Measurements from ENCODE around the gene EPHA10. TPM values are rescaled to one million over a fixed set of nuclear protein-coding genes. Genes with fewer than 3 reads are reported as not detected.

Gene EPHA10
- total RNA-seq (2021) (7.6 and 12.1 TPM in 2 replicates), Bru-seq, nascent RNA (percentile 45 among the genes with signal in this experiment), BruChase-seq, experiment 1, labeled RNA remaining after a 2-hour chase (percentile 42 among the genes with signal in this experiment), BruChase-seq, experiment 2, labeled RNA remaining after a 6-hour chase (percentile 43 among the genes with signal in this experiment)
- long read RNA-seq, partial matches to known transcripts, result 0 of 1 reads
- long read RNA-seq, other reads (novel, unspliced or antisense), result 1 of 1 reads

- no TSS peak for BruUV-seq (replicated peaks)
- no peak for DNase-seq
- POLR2A ChIA-PET (ENCODE audit: unreplicated experiment), result no interaction called here
- Histone ChIP-seq H2AFZ (no peak within 1 kb of the TSS), H3K36me3 (ENCODE audit: low read depth) (no peaks in the 10 kb centered on the region), H3K4me2 (peak within 1 kb of the TSS; percentile 27; the same call in 1 of the 2 replicates), H3K9me2 (ENCODE audit: insufficient read depth) (no peaks in the 10 kb centered on the region), H3K27me3 (ENCODE audit: insufficient read depth, low read depth) (peaks cover 89% of the 10 kb centered on the region), H3K9me3 (ENCODE audit: insufficient read depth, low read depth) (no peaks in the 10 kb centered on the region), H3K79me2 (ENCODE audit: low read depth) (no peaks in the 10 kb centered on the region), H3K27ac (no peak within 1 kb of the TSS), H4K20me1 (ENCODE audit: insufficient read depth) (no peaks in the 10 kb centered on the region), H3K4me3 (no peak within 1 kb of the TSS), H3K4me1 (replicated peaks; ENCODE audit: insufficient read depth) (no peaks in the 10 kb centered on the region), H3F3A (ENCODE audit: insufficient read depth, low read depth) (no peaks in the 10 kb centered on the region)
- intact Hi-C loops (cut with micrococcal nuclease; ENCODE audit: unreplicated experiment), result no loop called here
- CTCF ChIA-PET, result no interaction called here
- TF ChIP-seq CTCF (conservative IDR thresholded peaks at IDR 0.05), result no peak
- no peak for TF ChIP-seq EZH2 (IDR thresholded peaks at IDR 0.05; ENCODE audit: low read depth)
These were observed at the start of gene EPHA10 for GRCh38 chr1:37764888-37765441. EPHA10 (minus strand) TSS chr1:37765120; CDS start chr1:37765066, 54 bp downstream.

DNA sequence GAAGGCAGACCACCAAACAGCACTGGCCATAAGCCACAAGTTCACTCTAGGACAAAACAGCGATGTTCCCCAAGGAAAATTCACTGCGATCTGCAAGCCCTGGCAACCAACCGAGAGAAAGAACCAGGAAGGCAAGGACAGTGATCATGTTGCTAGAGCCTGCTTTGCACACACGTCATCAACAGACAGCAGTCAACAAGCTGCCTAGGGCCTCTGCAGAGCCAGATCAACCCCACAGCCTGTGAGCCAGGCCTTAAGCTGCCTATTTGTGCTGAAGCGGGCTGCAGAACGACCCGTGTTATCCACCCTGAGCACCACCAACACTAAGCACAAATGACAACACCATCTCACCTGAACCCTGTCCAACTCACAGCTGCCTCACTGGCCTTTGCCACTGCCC lies 49.3 kb upstream of the EPHA10 start:
- ChIA-PET POLR2A (ENCODE audit: unreplicated experiment) (interaction anchor here (0.6 kb wide), 1 partner anchor 32 kb away, joined by 5 read pairs; no protein-coding TSS in a partner anchor), CTCF (interaction anchor here (0.6 kb wide), 1 partner anchor 160 kb away, joined by 3 read pairs; no protein-coding TSS in a partner anchor)
- H3K9me2 ChIP-seq (ENCODE audit: insufficient read depth), result no peaks in the 10 kb centered on the region
- no peak overlapping the region for H2AFZ ChIP-seq
- intact Hi-C loops (cut with micrococcal nuclease; ENCODE audit: unreplicated experiment), result no loop called here
- H3K27me3 ChIP-seq (ENCODE audit: insufficient read depth, low read depth), result no peaks in the 10 kb centered on the region
- no peak overlapping the region for H3K4me2 ChIP-seq
- H3K4me3 ChIP-seq, result no peak overlapping the region
- TF ChIP-seq EZH2 (IDR thresholded peaks at IDR 0.05; ENCODE audit: low read depth) (no peak), CTCF (conservative IDR thresholded peaks at IDR 0.05) (no peak)
- no peaks in the 10 kb centered on the region for H3K9me3 ChIP-seq (ENCODE audit: insufficient read depth, low read depth)
- no peak overlapping the region for H3K27ac ChIP-seq
- H3K79me2 ChIP-seq (ENCODE audit: low read depth), result peaks cover 16% of the 10 kb centered on the region
- no TSS peak for BruUV-seq (replicated peaks)
- H3K36me3 ChIP-seq (ENCODE audit: low read depth), result peaks cover 15% of the 10 kb centered on the region
- H3F3A ChIP-seq (ENCODE audit: insufficient read depth, low read depth), result peaks cover 14% of the 10 kb centered on the region
- H4K20me1 ChIP-seq (ENCODE audit: insufficient read depth), result peaks cover 8% of the 10 kb centered on the region; the same call in 1 of the 2 replicates
- peaks cover 7% of the 10 kb centered on the region for H3K4me1 ChIP-seq (replicated peaks; ENCODE audit: insufficient read depth)
- no peak for DNase-seq

GRCh38 chr1:37813529-37814145 lies 48.7 kb upstream of the EPHA10 start:
- peaks cover 20% of the 10 kb centered on the region for H3F3A ChIP-seq (ENCODE audit: insufficient read depth, low read depth)
- intact Hi-C loops (cut with micrococcal nuclease; ENCODE audit: unreplicated experiment), result no loop called here
- no peak overlapping the region for H3K27ac ChIP-seq
- peaks cover 13% of the 10 kb centered on the region; the same call in 1 of the 2 replicates for H4K20me1 ChIP-seq (ENCODE audit: insufficient read depth)
- H2AFZ ChIP-seq, result no peak overlapping the region
- no TSS peak for BruUV-seq (replicated peaks)
- peaks cover 11% of the 10 kb centered on the region for H3K4me1 ChIP-seq (replicated peaks; ENCODE audit: insufficient read depth)
- H3K4me2 ChIP-seq, result no peak overlapping the region
- DNase-seq, result no peak
- CTCF ChIA-PET, result interaction anchor here (0.6 kb wide), 1 partner anchor 159 kb away, joined by 3 read pairs; no protein-coding TSS in a partner anchor
- H3K4me3 ChIP-seq, result no peak overlapping the region
- no peaks in the 10 kb centered on the region for H3K27me3 ChIP-seq (ENCODE audit: insufficient read depth, low read depth)
- TF ChIP-seq EZH2 (IDR thresholded peaks at IDR 0.05; ENCODE audit: low read depth), result no peak
- peaks cover 16% of the 10 kb centered on the region for H3K36me3 ChIP-seq (ENCODE audit: low read depth)
- no peaks in the 10 kb centered on the region for H3K9me3 ChIP-seq (ENCODE audit: insufficient read depth, low read depth)
- H3K9me2 ChIP-seq (ENCODE audit: insufficient read depth), result no peaks in the 10 kb centered on the region
- POLR2A ChIA-PET (ENCODE audit: unreplicated experiment), result interaction anchor here (0.6 kb wide), 1 partner anchor 33 kb away, joined by 5 read pairs; no protein-coding TSS in a partner anchor
- peaks cover 22% of the 10 kb centered on the region for H3K79me2 ChIP-seq (ENCODE audit: low read depth)
